Keratinocyte (primary cell): ENCODE measurements around the gene ZNF462. TPM values are rescaled to one million over a fixed set of nuclear protein-coding genes. Genes with fewer than 3 reads are reported as not detected.
A peak's percentile ranks its signal among the peaks of the same experiment; 100 is the strongest.

Experiments used
- DNase-seq: peaks from one replicate; pipeline ENCODE4 v3.0.0-alpha.2; 2011; ENCODE audit warnings: low read depth, missing footprints, low spot score
- FAIRE-seq: peaks from 2 replicates; lab custom pipeline; 2011; peaks lifted over from hg19 to GRCh38; lab: Jason Lieb, UNC
- H2AFZ ChIP-seq: 2 replicates; pipeline ENCODE4 v1.6.0; 2012; ENCODE audit warnings: low read length, control low read depth, inconsistent platforms; ENCODE audit not compliant: control insufficient read depth
- H3K27ac ChIP-seq: 2 replicates; pipeline ENCODE4 v1.5.1; 2011; ENCODE audit warnings: low read length; ENCODE audit not compliant: control insufficient read depth, insufficient read depth
- H3K27me3 ChIP-seq: 3 replicates; pipeline ENCODE4 v1.6.0; 2011; ENCODE audit warnings: low read length; ENCODE audit not compliant: control insufficient read depth, insufficient read depth; ENCODE audit errors: extremely low read depth
- H3K36me3 ChIP-seq, 2 experiments: 2 replicates in 1 of 2; 3 replicates in 1 of 2; pipeline ENCODE4 v1.5.1; 2011; ENCODE audit warnings: low read length in 2 of 2, mild to moderate bottlenecking in 1 of 2; ENCODE audit not compliant: control insufficient read depth in 2 of 2, insufficient read depth in 2 of 2; ENCODE audit errors: extremely low read depth in 1 of 2
- H3K4me1 ChIP-seq: 3 replicates; pipeline ENCODE4 v1.5.1; 2011; ENCODE audit warnings: low read length; ENCODE audit not compliant: control insufficient read depth, insufficient read depth; ENCODE audit errors: extremely low read depth
- H3K4me2 ChIP-seq: 3 replicates; pipeline ENCODE4 v1.6.0; 2011; ENCODE audit warnings: low read depth, low read length; ENCODE audit not compliant: control insufficient read depth, insufficient read depth; ENCODE audit errors: extremely low read depth
- H3K4me3 ChIP-seq, 3 experiments: fragments of 200-600 bp in 1 of 3; sonication (generic) in 1 of 3; 2 replicates in 2 of 3; 3 replicates in 1 of 3; pipeline ENCODE4 v1.5.1; 2011 to 2016; ENCODE audit warnings: low read length in 3 of 3, mild to moderate bottlenecking in 3 of 3, control low read depth in 2 of 3, inconsistent platforms in 1 of 3, low read depth in 1 of 3, mixed read lengths in 1 of 3, mixed run types in 1 of 3, moderate library complexity in 1 of 3; ENCODE audit not compliant: control insufficient read depth in 2 of 3, insufficient read depth in 2 of 3; ENCODE audit errors: extremely low read depth in 1 of 3
- H3K79me2 ChIP-seq: 2 replicates; pipeline ENCODE4 v1.6.0; 2012; ENCODE audit warnings: low read length; ENCODE audit not compliant: control insufficient read depth, insufficient read depth
- H3K9ac ChIP-seq: 3 replicates; pipeline ENCODE4 v1.6.0; 2011; ENCODE audit warnings: low read length; ENCODE audit not compliant: control insufficient read depth, insufficient read depth; ENCODE audit errors: extremely low read depth
- H3K9me1 ChIP-seq: 3 replicates; pipeline ENCODE4 v1.6.0; 2011; ENCODE audit warnings: low read length; ENCODE audit not compliant: control insufficient read depth, insufficient read depth; ENCODE audit errors: extremely low read depth
- H3K9me3 ChIP-seq: 2 replicates; pipeline ENCODE4 v1.5.1; 2012; ENCODE audit warnings: low read depth, low read length; ENCODE audit not compliant: control insufficient read depth
- H4K20me1 ChIP-seq: 3 replicates; pipeline ENCODE4 v1.6.0; 2011; ENCODE audit warnings: low read length; ENCODE audit not compliant: control insufficient read depth, insufficient read depth; ENCODE audit errors: extremely low read depth
- EZH2 ChIP-seq: IDR thresholded peaks from one replicate; pipeline ENCODE4 v1.6.1; 2012; ENCODE audit warnings: inconsistent platforms, mild to moderate bottlenecking, low read length, moderate library complexity
- dilution Hi-C: fragments of 300-500 bp; cut with MboI; formaldehyde crosslinking; loops from one replicate; pipeline ENCODE4 v1.7.0; 2020; ENCODE audit warnings: low sequenced_read_pairs; ENCODE audit not compliant: extremely low pct_ligation_motif_present
- polyA plus RNA-seq, 5 experiments: library from polyadenylated mRNA; depleted of rRNA in 3 of 5; stranded (reverse) in 3 of 5; stranded (forward) in 1 of 5; unstranded in 1 of 5; fragments of >200 nt; gene quantifications; 1 replicate in 1 of 5; 2 replicates in 3 of 5; 3 replicates in 1 of 5; pipeline versions ENCODE4 v1.2.1 to v1.2.3, GENCODE V29; 2011 to 2012; ENCODE audit warnings: missing spikeins in 2 of 5, low read depth in 1 of 5, low replicate concordance in 1 of 5
- TF ChIP-seq, protein P1 (sequence below), 3 experiments: IDR thresholded peaks in 1 of 3; conservative IDR thresholded peaks in 1 of 3; optimal IDR thresholded peaks in 1 of 3; 2 replicates in 2 of 3; 3 replicates in 1 of 3; pipeline versions ENCODE3 to v1.5.1; 2011; ENCODE audit warnings: low read length in 3 of 3, mild to moderate bottlenecking in 3 of 3, moderate library complexity in 2 of 3, control low read depth in 1 of 3, inconsistent platforms in 1 of 3; ENCODE audit not compliant: insufficient read depth in 2 of 3; ENCODE audit errors: extremely low read depth in 1 of 3

The ZNF462 gene
- polyA plus RNA-seq, 1 donor (not counting 4 experiments of a cell fraction or from before 2014, with no cell fraction given) = 7.8 TPM

GRCh38 chr9:106877345-106877744 is 14.4 kb downstream of the ZNF462 start:
- TF ChIP-seq, protein P1, sequence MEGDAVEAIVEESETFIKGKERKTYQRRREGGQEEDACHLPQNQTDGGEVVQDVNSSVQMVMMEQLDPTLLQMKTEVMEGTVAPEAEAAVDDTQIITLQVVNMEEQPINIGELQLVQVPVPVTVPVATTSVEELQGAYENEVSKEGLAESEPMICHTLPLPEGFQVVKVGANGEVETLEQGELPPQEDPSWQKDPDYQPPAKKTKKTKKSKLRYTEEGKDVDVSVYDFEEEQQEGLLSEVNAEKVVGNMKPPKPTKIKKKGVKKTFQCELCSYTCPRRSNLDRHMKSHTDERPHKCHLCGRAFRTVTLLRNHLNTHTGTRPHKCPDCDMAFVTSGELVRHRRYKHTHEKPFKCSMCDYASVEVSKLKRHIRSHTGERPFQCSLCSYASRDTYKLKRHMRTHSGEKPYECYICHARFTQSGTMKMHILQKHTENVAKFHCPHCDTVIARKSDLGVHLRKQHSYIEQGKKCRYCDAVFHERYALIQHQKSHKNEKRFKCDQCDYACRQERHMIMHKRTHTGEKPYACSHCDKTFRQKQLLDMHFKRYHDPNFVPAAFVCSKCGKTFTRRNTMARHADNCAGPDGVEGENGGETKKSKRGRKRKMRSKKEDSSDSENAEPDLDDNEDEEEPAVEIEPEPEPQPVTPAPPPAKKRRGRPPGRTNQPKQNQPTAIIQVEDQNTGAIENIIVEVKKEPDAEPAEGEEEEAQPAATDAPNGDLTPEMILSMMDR (optimal IDR thresholded peaks at IDR 0.05 in 1 of 3, IDR thresholded peaks at IDR 0.05 in 1 of 3, conservative IDR thresholded peaks at IDR 0.05 in 1 of 3; ENCODE audit: extremely low read depth in 1 of 3, insufficient read depth in 2 of 3, low read length in 3 of 3) = no peak
- TF ChIP-seq EZH2 = no peak
- H3K36me3 ChIP-seq = peaks cover 0 to 5% of the 10 kb centered on the region in 2 experiments
- no peak overlapping the region for H3K4me3 ChIP-seq
- H3K4me1 ChIP-seq = peaks cover 37% of the 10 kb centered on the region
- no peak overlapping the region for H3K9ac ChIP-seq
- H3K27me3 ChIP-seq = no peaks in the 10 kb centered on the region
- peaks cover 5% of the 10 kb centered on the region for H3K9me1 ChIP-seq
- H3K4me2 ChIP-seq = no peak overlapping the region
- FAIRE-seq = no peak
- H3K9me3 ChIP-seq = no peaks in the 10 kb centered on the region
- dilution Hi-C loops = no loop called here
- peaks cover 80% of the 10 kb centered on the region for H3K79me2 ChIP-seq
- no peak overlapping the region for H2AFZ ChIP-seq
- no peak for DNase-seq
- H4K20me1 ChIP-seq = no peaks in the 10 kb centered on the region
- no peak overlapping the region for H3K27ac ChIP-seq

- peaks cover 82% of the 10 kb centered on the region for H3K79me2 ChIP-seq
- H3K4me1 ChIP-seq = peaks cover 40% of the 10 kb centered on the region
Observed at GRCh38 chr9:106878081-106878837, 15.3 kb downstream of the ZNF462 start.

More at GRCh38 chr9:106878081-106878837, 15.3 kb downstream of the ZNF462 start:
- Histone ChIP-seq H3K27me3 (no peaks in the 10 kb centered on the region), H3K9me1 (peaks cover 5% of the 10 kb centered on the region), H3K9me3 (no peaks in the 10 kb centered on the region), H4K20me1 (no peaks in the 10 kb centered on the region), H3K4me3 (no peak overlapping the region), H3K36me3 (peaks cover 0 to 5% of the 10 kb centered on the region in 2 experiments), H2AFZ (no peak overlapping the region), H3K9ac (no peak overlapping the region), H3K27ac (peak overlapping the region; percentile 31), H3K4me2 (peak overlapping the region; percentile 42)
- FAIRE-seq (peak; percentile 9), DNase-seq (no peak)
- dilution Hi-C loops = no loop called here
- TF ChIP-seq, protein P1 (optimal IDR thresholded peaks at IDR 0.05 in 1 of 3, IDR thresholded peaks at IDR 0.05 in 1 of 3, conservative IDR thresholded peaks at IDR 0.05 in 1 of 3; ENCODE audit: extremely low read depth in 1 of 3, insufficient read depth in 2 of 3, low read length in 3 of 3) = no peak
- no peak for TF ChIP-seq EZH2
